Osteoblast (primary cell): ENCODE data around the gene ACTRT2. TPM values are rescaled to one million over a fixed set of nuclear protein-coding genes. Genes with fewer than 3 reads are reported as not detected.

Experiments used
- DNase-seq: peaks from one replicate; pipeline ENCODE4 v3.0.0; 2011; ENCODE audit warnings: low spot score, mixed read lengths; ENCODE audit not compliant: insufficient read length; ENCODE audit errors: missing footprints
- H2AFZ ChIP-seq: 2 replicates; pipeline ENCODE4 v1.6.0; 2011; ENCODE audit warnings: mild to moderate bottlenecking, low read length
- H3K27ac ChIP-seq: 2 replicates; pipeline ENCODE4 v1.5.1; 2011; ENCODE audit warnings: mild to moderate bottlenecking, low read depth, low read length, moderate library complexity
- H3K27me3 ChIP-seq: 2 replicates; pipeline ENCODE4 v1.6.0; 2012; ENCODE audit warnings: mild to moderate bottlenecking, control low read depth, inconsistent platforms, low read length, moderate library complexity; ENCODE audit not compliant: insufficient read depth
- H3K36me3 ChIP-seq: 2 replicates; pipeline ENCODE4 v1.5.1; 2011; ENCODE audit warnings: mild to moderate bottlenecking, low read length, control low read depth, moderate library complexity; ENCODE audit not compliant: insufficient read depth
- H3K4me1 ChIP-seq: 2 replicates; pipeline ENCODE4 v1.5.1; 2011; ENCODE audit warnings: mild to moderate bottlenecking, low read length, control low read depth, moderate library complexity; ENCODE audit not compliant: insufficient read depth
- H3K4me2 ChIP-seq: 2 replicates; pipeline ENCODE4 v1.6.0; 2011; ENCODE audit warnings: mild to moderate bottlenecking, low read length; ENCODE audit not compliant: insufficient read depth
- H3K4me3 ChIP-seq: fragments of 200-600 bp; sonication (generic); 3 replicates; pipeline ENCODE4 v1.5.1; 2012; ENCODE audit warnings: mild to moderate bottlenecking, low read length, inconsistent platforms; ENCODE audit not compliant: insufficient read depth
- H3K79me2 ChIP-seq: 2 replicates; pipeline ENCODE4 v1.6.0; 2012; ENCODE audit warnings: mild to moderate bottlenecking, low read length, control low read depth, inconsistent platforms; ENCODE audit not compliant: insufficient read depth
- H3K9me3 ChIP-seq: 2 replicates; pipeline ENCODE4 v1.5.1; 2011; ENCODE audit warnings: low read depth, low read length, control low read depth
- H4K20me1 ChIP-seq: 2 replicates; pipeline ENCODE4 v1.6.0; 2012; ENCODE audit warnings: mild to moderate bottlenecking, low read length, control low read depth; ENCODE audit not compliant: insufficient read depth
- total RNA-seq: library from RNA; depleted of rRNA; stranded (reverse); fragments of >200 nt; gene quantifications from 2 replicates; pipeline ENCODE4 v1.2.3, GENCODE V29; 2012
- TF ChIP-seq, protein P1 (sequence below): IDR thresholded peaks from 2 replicates; pipeline ENCODE4 v1.5.1; 2011; ENCODE audit warnings: mild to moderate bottlenecking, low read depth, low read length, moderate library complexity; ENCODE audit errors: extremely low read depth

The ACTRT2 gene
- total RNA-seq, 1 donor, result not detected

DNA sequence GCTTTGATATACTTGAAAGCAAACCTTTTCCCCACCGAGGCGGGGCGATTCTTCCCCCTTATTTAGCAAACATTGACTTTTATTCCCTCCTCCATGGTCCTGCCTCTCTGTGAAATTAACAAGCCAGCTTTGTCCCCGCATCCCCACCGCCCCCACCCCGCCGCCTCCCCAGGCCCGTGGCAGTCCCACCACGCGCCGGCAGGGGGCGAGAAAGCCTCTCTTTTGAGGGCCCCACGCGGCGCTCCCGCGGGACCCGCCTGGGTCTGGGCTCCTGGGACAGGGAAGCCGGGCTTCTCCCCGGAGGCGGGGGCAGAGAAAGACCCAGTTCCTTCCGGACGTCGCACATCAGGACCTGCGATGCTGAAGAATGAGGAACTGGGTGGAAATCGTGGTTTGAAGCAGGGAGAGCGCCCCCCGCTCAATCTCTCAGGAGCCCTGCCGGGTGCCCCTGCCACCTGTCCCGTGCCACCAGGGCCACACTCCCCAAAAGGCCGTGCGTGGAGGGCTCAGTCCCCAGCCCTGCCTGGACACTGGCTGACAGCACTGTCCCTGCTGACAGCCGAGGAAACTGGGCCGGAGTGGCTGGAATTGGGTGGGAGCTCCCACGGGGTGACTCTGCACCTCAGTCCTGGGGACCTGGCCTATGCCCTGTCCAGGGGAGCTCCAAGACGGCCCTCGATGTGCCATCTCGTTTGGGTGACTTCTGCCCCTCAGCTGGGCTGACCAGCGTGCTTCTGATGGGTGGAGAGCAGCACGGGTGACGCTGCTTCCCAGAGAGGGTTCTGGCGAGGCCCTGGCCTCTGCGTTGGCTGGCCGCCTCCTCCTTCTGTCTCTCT is 8.6 kb upstream of the ACTRT2 start:
- peak; percentile 98 for DNase-seq
- TF ChIP-seq, protein P1, sequence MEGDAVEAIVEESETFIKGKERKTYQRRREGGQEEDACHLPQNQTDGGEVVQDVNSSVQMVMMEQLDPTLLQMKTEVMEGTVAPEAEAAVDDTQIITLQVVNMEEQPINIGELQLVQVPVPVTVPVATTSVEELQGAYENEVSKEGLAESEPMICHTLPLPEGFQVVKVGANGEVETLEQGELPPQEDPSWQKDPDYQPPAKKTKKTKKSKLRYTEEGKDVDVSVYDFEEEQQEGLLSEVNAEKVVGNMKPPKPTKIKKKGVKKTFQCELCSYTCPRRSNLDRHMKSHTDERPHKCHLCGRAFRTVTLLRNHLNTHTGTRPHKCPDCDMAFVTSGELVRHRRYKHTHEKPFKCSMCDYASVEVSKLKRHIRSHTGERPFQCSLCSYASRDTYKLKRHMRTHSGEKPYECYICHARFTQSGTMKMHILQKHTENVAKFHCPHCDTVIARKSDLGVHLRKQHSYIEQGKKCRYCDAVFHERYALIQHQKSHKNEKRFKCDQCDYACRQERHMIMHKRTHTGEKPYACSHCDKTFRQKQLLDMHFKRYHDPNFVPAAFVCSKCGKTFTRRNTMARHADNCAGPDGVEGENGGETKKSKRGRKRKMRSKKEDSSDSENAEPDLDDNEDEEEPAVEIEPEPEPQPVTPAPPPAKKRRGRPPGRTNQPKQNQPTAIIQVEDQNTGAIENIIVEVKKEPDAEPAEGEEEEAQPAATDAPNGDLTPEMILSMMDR, result peak; percentile 36
- H3K36me3 ChIP-seq, result no peaks in the 10 kb centered on the region
- H3K4me1 ChIP-seq, result no peaks in the 10 kb centered on the region
- no peaks in the 10 kb centered on the region for H3K27me3 ChIP-seq
- H2AFZ ChIP-seq, result peak overlapping the region; percentile 0
- peak overlapping the region; percentile 68 for H3K4me2 ChIP-seq
- H3K79me2 ChIP-seq, result no peaks in the 10 kb centered on the region
- H4K20me1 ChIP-seq, result no peaks in the 10 kb centered on the region
- H3K27ac ChIP-seq, result no peak overlapping the region
- H3K9me3 ChIP-seq, result peaks cover under 1% of the 10 kb centered on the region
- H3K4me3 ChIP-seq, result peak overlapping the region; percentile 39

DNA sequence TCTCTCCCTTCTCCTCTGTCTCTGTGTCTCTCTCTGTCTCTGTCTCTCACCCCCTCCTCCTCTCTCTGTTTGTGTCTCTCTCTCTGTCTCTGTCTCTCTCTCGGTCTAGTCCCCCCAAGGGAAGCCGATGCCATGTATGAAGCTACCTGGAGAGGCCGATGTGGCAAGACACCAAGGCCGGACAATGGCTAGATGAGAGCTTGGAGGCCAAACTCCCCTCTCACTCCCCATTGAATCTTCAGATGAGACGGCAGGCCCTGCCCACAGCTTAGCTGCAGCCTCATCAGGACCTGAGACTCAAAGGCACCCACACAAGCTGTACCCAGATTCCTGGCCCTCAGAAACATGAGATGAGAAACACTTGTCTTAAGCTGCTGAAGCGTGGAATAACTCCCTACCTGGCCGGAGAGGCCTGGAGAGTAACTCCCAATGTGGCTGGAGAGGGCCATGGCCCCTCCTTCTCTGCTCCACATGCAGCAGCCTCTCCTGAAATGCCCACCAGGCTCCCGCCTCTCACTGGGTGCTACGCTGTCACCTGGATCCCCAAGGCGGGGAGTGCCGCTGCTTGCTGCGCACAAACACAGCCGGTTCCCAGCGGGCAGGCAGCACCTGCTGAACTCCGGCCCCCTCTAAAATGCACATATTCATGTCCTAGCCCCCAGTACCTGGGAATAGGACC is 7.8 kb upstream of the ACTRT2 start:
- H3K4me3 ChIP-seq, result no peak overlapping the region
- TF ChIP-seq, protein P1, result no peak
- H3K9me3 ChIP-seq, result no peaks in the 10 kb centered on the region
- no peaks in the 10 kb centered on the region for H3K4me1 ChIP-seq
- no peaks in the 10 kb centered on the region for H3K36me3 ChIP-seq
- no peak overlapping the region for H2AFZ ChIP-seq
- no peaks in the 10 kb centered on the region for H3K27me3 ChIP-seq
- no peaks in the 10 kb centered on the region for H3K79me2 ChIP-seq
- no peaks in the 10 kb centered on the region for H4K20me1 ChIP-seq
- H3K4me2 ChIP-seq, result no peak overlapping the region
- peak; percentile 65 for DNase-seq
- H3K27ac ChIP-seq, result no peak overlapping the region

DNA sequence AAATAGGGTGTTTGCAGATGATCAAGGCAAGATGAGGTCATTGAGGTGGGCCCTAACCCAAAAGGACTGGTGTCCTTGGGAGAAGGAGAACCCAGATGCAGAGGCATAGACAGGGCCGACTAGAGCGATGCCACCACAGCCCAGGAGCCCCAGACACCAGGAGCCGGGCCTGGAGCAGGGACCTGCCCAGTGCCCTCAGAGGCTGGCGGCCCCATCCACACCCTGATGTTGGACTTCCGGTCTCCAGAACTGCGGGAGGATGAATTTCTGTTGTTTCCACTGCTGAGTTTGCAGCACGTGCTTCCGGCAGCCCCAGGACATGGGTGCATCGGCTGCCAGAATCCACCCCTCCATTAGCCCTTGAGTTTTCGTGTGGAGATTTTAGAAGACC is 7.2 kb upstream of the ACTRT2 start:
- Histone ChIP-seq H3K36me3 (no peaks in the 10 kb centered on the region), H3K79me2 (no peaks in the 10 kb centered on the region), H3K4me1 (no peaks in the 10 kb centered on the region), H3K27ac (no peak overlapping the region), H3K27me3 (no peaks in the 10 kb centered on the region), H2AFZ (no peak overlapping the region), H3K4me3 (no peak overlapping the region), H3K4me2 (no peak overlapping the region), H4K20me1 (no peaks in the 10 kb centered on the region), H3K9me3 (no peaks in the 10 kb centered on the region)
- TF ChIP-seq, protein P1, result no peak
- DNase-seq, result peak; percentile 65
